HG03095 (cell line): ENCODE data around the gene XAGE1B.
"Not testable (repeated sequence)": the region's sequence is repeated elsewhere in the genome, so short reads cannot be mapped to it uniquely, and the experiment has no call there.

Experiments
- ATAC-seq: cut with Tn5 transposase; IDR thresholded peaks from one replicate; pipeline ENCODE4 v1.9.1; 2021; ENCODE audit warnings: moderate library complexity; ENCODE audit not compliant: unreplicated experiment

Gene XAGE1B, protein sequence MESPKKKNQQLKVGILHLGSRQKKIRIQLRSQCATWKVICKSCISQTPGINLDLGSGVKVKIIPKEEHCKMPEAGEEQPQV

DNA sequence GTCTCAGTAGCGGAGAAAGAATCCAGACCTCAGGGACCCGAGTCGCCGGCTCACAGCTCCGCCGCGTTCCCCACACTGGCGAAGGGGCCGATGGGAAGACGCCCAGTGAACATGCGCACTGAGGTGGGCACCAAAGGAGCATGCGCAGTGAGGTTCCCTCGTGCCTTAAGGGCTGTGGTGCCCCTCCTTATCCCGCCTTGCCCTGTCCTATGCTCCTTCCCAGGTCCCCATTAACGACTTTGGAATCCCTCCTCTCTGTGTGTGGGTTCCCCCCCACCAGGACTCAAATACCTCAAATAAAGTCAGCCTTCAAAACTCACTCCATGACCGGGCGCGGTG is at the start of gene XAGE1B:
TSS of gene XAGE1B (minus strand) at position 77 of the 339 bp plus-strand sequence. CDS start 1,536 bp downstream, outside the sequence.
- ATAC-seq, result not testable (repeated sequence)

DNA sequence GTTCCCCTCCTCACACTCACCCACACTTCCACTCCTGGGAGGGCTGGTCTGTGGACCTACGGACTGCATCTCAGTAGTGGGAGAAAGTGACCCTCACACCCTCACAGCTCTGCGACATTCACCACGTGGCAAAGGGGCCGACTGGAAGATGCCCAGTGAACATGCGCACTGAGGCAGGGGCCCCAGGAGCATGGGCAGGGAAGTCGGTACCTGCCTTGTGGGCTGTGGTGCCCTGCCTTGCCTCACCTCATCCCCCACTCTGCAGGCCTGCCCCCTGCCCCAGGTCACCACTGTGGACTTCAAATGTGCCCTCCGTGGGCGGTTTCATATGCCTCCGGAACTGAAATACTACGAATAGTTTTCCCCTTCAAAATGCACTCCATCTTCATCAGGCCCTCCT is 46.2 kb upstream of the XAGE1B start:
- no peak for ATAC-seq

DNA sequence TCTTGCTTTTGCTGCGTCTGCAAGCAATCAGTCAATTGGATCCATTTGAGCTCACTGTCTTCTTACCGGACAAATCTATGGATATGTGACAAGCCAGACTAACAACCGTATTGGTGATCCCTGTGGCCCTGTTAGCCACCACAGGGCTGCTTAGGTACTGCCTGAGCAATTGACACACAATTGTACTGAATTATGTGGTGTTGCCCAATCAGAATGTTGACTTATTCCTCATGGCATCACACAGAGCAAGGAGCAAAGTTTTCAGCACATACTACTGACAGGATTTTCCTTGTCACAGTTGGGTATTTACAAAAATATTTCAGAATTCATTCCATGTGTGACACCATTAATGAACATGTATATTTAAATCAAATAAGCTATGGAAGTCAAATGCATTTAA is 41.3 kb upstream of the XAGE1B start:
- ATAC-seq, result no peak

DNA sequence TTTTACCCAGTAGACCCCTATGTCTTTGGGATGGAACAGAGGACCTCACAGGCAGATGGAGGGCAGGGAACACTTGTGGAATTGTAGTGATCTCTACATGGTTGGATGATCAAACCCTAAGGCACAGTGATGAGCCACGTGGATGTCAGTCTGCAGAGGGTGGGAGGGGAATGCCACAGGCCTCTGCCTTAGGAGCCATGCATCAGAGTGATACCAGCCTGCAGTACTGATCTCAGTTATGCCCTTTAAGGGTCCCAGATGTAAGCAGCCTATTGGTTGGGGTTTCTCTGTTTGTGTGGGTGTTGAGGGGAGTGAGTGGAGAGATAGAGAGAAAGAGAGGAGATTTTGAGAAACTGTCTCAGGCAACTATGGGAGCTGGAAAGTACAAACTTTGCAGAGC is 39.9 kb upstream of the XAGE1B start:
- no peak for ATAC-seq

DNA sequence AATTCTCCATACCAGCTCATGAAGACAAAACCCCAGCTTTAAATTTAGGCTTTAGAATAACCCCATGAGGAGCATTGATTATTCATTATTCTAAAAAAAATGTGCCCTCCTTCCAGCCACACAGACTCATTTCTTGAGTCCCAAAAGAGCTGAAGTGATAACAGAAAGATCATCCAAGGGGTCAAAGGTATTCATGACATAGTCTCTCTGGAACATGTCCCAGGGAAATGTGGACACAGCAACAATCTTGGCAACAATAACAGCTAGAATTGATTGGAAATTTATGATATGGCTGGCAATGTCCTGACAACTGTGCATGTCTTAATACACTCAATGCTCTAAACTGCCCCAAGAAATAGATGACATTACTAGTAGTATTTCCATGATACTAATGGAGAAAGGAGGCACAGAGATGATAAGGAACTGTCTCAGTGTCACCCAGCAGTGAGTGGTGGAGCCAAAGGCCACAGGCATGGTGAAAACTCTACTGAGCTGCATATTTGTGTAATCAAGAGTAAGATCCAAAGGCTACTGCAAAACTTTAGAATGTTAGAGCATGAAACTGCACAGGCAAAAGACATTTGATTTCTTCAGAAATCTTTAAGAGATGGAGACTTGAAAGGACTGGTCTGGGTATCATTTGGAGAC is 37.3 kb upstream of the XAGE1B start:
- ATAC-seq, result no peak

DNA sequence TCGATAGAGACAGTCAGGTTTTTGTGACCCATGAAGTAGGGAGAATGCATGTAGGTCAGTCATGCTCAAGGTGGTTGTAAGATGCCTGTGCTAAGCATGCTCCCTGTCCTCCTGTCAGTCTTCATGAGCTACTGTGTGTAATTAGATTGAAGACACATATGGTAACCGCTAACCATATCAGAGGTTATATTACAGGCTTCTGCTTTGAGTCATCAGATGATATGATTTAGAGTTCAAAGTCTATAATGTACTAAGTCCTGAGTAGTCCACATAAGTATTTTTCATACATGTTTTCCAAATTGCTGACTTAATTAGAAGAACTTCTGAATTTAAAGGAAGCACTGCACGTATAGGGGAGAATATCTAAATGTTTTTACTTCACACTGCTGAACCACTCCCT is 31.9 kb upstream of the XAGE1B start:
- not testable (repeated sequence) for ATAC-seq

DNA sequence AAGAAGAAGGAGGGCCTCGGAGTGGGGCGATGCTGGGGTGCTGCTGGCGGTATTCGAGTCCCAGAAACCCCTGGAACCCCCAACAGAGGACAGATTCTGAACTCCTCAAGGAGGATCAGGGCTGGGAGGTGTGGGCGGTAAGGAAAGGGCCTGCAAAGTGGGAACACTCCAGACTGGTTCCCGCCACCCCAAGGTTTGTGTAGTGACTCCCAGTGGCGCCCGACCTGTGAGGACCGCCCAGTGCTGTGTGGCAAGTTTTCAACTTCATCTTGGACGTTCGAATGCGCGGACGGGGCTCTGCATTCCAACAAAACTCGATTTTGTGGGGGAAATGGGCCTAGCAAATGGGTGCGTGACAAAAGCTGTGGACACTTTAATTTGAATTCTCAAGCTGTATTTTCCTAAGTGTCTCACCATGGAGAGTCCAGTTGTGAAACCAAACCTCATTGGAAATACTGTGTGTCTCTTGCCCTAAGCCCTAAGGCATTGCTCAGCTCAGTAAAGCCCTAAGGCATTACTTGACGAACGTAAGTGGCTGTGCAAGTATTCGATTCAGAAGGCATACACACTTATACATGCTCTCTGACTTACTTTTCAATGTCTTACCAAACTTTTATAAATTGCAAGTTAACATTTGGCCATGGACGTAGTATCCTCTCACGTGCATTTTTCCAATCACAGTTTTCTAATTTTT is 27.4 kb upstream of the XAGE1B start:
- ATAC-seq, result no peak

DNA sequence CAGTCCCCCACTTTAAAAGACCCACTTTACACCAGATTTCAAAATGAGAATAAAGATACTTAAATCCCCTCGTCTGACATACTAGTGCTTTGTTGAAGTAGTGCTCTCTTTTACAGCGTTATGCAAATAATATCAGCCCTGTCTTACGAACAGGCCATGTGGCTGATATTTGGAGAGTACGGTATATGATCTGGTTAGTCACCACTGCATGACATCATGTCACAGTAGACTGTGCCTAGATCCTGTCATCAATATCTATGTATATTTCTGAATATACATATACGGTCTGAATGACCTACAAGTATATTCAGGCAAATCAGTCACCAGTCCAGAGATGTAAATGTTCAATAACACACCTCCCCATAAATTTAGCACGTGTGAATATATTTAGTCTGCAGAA is 25.4 kb upstream of the XAGE1B start:
- ATAC-seq, result no peak

DNA sequence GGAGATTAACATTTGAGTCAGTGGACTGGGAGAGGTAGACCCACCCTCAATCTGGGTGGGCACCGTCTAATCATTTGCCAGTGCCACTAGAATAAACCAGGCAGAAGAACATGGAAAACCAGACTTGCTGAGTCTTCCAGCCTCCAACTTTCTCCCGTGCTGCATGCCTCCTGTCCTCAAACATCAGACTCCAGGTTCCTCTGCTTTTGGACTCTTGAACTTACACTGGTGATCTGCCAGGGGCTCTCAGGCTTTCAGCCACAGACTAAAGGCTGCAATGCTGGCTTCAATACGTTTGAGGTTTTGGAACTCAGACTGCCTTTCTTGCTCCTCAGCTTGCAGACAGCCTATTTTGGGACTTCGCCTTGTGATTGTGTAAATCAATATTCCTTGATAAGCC is 24.2 kb upstream of the XAGE1B start:
- ATAC-seq, result not testable (repeated sequence)

DNA sequence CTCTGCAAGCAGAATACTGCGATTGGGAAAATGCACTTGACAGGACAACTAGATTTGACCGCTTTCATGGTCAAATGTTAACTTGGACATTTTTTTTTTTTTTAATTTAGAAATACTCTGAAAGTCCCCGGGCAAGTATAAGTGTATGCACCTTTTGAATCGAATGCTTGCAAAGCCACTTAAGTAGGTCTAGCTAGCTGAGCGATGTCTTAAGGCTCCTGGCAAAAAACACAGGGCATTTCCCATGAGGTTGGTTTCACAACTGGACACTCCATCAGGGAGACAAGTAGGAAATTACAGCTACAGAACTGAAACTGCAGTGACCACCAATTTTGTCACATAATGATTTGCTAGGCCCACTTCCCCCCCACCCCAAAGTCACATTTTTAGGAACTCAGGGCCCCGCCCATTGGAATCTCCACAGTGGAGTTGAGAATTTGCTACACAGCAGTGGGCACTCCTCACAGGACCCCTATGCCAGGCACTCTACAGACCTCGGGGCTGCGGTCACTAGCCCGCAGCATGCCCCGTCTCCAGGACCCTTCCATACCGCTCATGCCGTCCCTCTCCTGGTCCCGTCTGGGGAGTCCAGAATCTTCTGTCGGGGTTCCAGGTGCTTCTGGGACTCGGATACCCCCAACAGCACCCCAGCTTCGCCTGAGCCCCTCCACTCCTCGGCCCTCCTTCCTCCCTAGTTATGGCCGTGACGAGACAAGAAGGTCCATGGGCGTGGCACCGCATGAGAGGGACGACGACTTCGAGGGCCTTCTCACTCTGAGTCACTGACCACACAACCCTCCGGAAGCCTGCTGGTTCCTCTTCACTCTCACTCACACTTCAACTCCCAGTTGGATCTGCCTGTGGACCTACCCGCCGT is 515 bp downstream of the XAGE1B start:
- not testable (repeated sequence) for ATAC-seq

DNA sequence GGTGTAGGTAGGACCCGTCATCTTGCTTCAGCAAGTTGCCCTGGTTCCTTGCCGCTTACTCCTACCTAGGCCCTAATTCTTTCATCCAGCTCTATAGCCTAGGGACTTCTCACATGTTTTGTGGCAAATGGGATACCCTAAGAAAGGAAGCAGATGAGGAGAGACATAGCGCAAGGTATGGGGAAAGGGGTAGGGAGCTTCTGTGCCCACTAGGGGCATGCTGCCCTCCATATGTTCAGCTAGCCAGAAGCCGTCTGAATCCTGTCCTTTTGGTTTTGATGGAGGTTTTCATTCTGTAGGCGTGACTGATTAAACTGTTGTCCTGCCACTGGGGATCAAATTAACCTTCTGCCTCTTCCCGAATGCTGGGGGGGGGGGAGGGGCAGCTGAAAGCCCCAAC is 5.7 kb downstream of the XAGE1B start:
- not testable (repeated sequence) for ATAC-seq

DNA sequence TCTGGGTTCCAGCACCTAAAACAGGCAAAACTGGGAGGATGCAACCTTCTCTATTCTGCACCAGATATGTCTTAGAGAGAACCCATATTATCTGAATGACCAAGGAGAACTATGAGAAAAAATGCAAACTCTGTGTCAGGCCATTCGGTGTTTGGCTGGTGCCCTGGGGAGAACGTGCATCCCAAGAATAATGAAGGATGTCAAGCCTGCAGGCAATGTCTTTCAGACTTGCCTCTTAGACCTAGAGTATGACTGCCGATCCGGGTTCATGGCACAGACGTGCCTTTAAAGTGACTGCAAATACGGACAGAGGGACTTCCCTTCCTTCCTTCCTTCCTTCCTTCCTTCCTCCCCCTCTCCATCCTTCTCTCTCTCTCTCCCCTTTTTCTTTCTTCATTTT is 6.9 kb downstream of the XAGE1B start:
- ATAC-seq, result no peak

DNA sequence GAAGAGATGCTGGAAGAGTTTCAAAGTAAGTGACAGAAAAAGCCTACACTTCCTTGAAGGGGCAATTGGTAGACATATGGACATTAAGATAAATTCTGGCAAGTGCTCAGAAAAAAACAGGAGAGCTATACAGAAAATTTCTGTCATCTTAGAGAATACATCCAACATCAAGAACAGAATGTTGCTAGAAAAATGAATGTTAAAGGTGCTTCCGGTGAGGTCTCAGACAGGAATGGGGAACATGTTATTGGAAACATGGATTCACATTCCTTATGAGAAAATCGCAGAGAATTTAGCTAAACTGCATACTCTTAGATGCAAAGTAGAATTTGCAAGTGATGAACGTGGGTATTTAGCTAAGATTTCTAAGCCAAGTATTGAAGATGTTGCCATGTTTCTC is 9.5 kb downstream of the XAGE1B start:
- ATAC-seq, result no peak

DNA sequence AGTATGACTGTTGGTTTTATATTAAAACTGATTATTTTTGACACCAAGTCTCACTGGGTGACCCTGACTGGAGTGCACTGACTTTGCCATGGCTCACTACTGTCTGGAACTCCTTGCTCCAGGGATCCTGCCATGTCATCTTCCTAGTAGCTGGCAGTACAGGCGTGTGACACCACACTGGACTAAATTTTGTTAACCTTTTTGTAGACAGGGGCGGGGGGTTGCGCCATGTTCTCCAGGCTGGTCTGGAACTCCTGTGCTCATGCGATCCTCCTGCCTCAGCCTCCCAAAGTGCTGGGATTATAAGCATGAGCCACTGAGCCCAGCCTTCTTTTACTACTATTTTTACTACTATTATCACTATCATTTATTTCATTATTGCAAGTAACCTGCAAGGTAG is 12.3 kb downstream of the XAGE1B start:
- ATAC-seq, result no peak

DNA sequence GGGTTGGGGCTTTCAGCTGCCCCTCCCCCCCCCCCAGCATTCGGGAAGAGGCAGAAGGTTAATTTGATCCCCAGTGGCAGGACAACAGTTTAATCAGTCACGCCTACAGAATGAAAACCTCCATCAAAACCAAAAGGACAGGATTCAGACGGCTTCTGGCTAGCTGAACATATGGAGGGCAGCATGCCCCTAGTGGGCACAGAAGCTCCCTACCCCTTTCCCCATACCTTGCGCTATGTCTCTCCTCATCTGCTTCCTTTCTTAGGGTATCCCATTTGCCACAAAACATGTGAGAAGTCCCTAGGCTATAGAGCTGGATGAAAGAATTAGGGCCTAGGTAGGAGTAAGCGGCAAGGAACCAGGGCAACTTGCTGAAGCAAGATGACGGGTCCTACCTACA is 15.5 kb downstream of the XAGE1B start:
- ATAC-seq, result not testable (repeated sequence)

DNA sequence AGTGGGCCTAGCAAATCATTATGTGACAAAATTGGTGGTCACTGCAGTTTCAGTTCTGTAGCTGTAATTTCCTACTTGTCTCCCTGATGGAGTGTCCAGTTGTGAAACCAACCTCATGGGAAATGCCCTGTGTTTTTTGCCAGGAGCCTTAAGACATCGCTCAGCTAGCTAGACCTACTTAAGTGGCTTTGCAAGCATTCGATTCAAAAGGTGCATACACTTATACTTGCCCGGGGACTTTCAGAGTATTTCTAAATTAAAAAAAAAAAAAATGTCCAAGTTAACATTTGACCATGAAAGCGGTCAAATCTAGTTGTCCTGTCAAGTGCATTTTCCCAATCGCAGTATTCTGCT is 20.5 kb downstream of the XAGE1B start:
- not testable (repeated sequence) for ATAC-seq

DNA sequence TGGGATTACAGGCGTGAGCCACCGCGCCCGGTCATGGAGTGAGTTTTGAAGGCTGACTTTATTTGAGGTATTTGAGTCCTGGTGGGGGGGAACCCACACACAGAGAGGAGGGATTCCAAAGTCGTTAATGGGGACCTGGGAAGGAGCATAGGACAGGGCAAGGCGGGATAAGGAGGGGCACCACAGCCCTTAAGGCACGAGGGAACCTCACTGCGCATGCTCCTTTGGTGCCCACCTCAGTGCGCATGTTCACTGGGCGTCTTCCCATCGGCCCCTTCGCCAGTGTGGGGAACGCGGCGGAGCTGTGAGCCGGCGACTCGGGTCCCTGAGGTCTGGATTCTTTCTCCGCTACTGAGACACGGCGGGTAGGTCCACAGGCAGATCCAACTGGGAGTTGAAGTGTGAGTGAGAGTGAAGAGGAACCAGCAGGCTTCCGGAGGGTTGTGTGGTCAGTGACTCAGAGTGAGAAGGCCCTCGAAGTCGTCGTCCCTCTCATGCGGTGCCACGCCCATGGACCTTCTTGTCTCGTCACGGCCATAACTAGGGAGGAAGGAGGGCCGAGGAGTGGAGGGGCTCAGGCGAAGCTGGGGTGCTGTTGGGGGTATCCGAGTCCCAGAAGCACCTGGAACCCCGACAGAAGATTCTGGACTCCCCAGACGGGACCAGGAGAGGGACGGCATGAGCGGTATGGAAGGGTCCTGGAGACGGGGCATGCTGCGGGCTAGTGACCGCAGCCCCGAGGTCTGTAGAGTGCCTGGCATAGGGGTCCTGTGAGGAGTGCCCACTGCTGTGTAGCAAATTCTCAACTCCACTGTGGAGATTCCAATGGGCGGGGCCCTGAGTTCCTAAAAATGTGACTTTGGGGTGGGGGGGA is 21.1 kb downstream of the XAGE1B start, which contains the start of gene XAGE1A:
TSS of gene XAGE1A (plus strand) at position 264 of the 874 bp plus-strand sequence. CDS start 1,554 bp downstream, outside the sequence.
- ATAC-seq, result not testable (repeated sequence)

DNA sequence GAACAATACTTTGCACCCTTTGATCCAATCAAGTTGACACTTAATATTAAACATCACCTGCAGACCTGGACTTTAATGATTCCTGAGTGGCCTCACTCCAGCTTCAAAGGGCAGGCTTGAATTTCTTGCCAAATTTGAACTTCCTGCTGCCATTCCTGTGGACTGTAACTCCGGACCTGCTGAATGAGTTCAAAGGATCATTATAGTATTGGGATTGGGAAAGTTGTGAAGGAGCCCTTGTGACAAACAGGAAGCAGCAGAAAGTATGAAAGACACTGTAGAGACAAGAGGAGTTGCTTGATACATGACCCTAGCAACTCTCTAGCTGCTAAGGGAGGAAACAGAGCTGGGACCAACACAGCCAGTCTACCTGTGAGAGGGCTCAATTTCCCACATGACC is 45.6 kb downstream of the XAGE1B start:
- not testable (repeated sequence) for ATAC-seq
